ENCODE data around the gene PHF21B. TPM values are rescaled to one million over a fixed set of nuclear protein-coding genes. Genes with fewer than 3 reads are reported as not detected.

PHF21B gene
- total and polyA plus RNA-seq, 3 donors from 2014 or later, result 8.5 to 37.9 (median 19.0) TPM

GRCh38 chr22:44845796-44846720 is 163.7 kb downstream of the PHF21B start:
- no peaks in the 10 kb centered on the region for H3K27me3 ChIP-seq
- 91 to 94% methylated on average over 15 to 25 of the region's 25 CpGs for WGBS, 2 donors
- no peaks in the 10 kb centered on the region for H3K9me3 ChIP-seq
- H3K4me1 ChIP-seq, result no peaks in the 10 kb centered on the region
- no peak overlapping the region for H3K4me3 ChIP-seq
- TF ChIP-seq POLR2A (IDR thresholded peaks at IDR 0.05), result no peak
- TF ChIP-seq CTCF (IDR thresholded peaks at IDR 0.05), result no peak
- DNase-seq, result no peak
- H3K36me3 ChIP-seq (ENCODE audit: low read depth, missing control alignments), result no peaks in the 10 kb centered on the region
- intact Hi-C loops (cut with DNase I; ENCODE audit: low total_unique reads), result no loop called here
- no peak overlapping the region for H3K27ac ChIP-seq

GRCh38 chr22:44845191-44845590 is 164.6 kb downstream of the PHF21B start:
- no peak overlapping the region for H3K27ac ChIP-seq
- no peaks in the 10 kb centered on the region for H3K27me3 ChIP-seq
- no peak for TF ChIP-seq CTCF (IDR thresholded peaks at IDR 0.05)
- TF ChIP-seq POLR2A (IDR thresholded peaks at IDR 0.05), result no peak
- no peaks in the 10 kb centered on the region for H3K36me3 ChIP-seq (ENCODE audit: low read depth, missing control alignments)
- H3K4me3 ChIP-seq, result no peak overlapping the region
- no peaks in the 10 kb centered on the region for H3K4me1 ChIP-seq
- 96 to 97% methylated on average over 8 of the region's 8 CpGs for WGBS, 2 donors
- intact Hi-C loops (cut with DNase I; ENCODE audit: low total_unique reads), result no loop called here
- no peak for DNase-seq
- no peaks in the 10 kb centered on the region for H3K9me3 ChIP-seq

- Histone ChIP-seq H3K27ac (no peak overlapping the region), H3K27me3 (no peaks in the 10 kb centered on the region), H3K4me3 (no peak overlapping the region), H3K4me1 (no peaks in the 10 kb centered on the region), H3K9me3 (no peaks in the 10 kb centered on the region), H3K36me3 (ENCODE audit: low read depth, missing control alignments) (no peaks in the 10 kb centered on the region)
- DNase-seq, result no peak
- WGBS, 2 donors, result 80 to 89% methylated on average over 7 of the region's 7 CpGs
- intact Hi-C loops (cut with DNase I; ENCODE audit: low total_unique reads), result no loop called here
- TF ChIP-seq CTCF (IDR thresholded peaks at IDR 0.05) (no peak), POLR2A (IDR thresholded peaks at IDR 0.05) (no peak)
These were observed 167.4 kb downstream of the PHF21B start for GRCh38 chr22:44842417-44842816.

GRCh38 chr22:44840611-44841322 is 169.0 kb downstream of the PHF21B start:
- H3K27ac ChIP-seq, result no peak overlapping the region
- no peaks in the 10 kb centered on the region for H3K4me1 ChIP-seq
- no peak for DNase-seq
- intact Hi-C loops (cut with DNase I; ENCODE audit: low total_unique reads), result no loop called here
- no peaks in the 10 kb centered on the region for H3K9me3 ChIP-seq
- no peak for TF ChIP-seq CTCF (IDR thresholded peaks at IDR 0.05)
- TF ChIP-seq POLR2A (IDR thresholded peaks at IDR 0.05), result no peak
- H3K36me3 ChIP-seq (ENCODE audit: low read depth, missing control alignments), result no peaks in the 10 kb centered on the region
- H3K4me3 ChIP-seq, result no peak overlapping the region
- 87% methylated on average over 24 to 30 of the region's 30 CpGs for WGBS, 2 donors
- no peaks in the 10 kb centered on the region for H3K27me3 ChIP-seq
